HG03442 (cell line): ENCODE results near the gene RFX2.
"Not testable (repeated sequence)": the region's sequence is repeated elsewhere in the genome, so short reads cannot be mapped to it uniquely, and the experiment has no call there.

ENCODE experiments used
- ATAC-seq: cut with Tn5 transposase; IDR thresholded peaks from one replicate; pipeline ENCODE4 v1.9.1; 2021; ENCODE audit warnings: mild to moderate bottlenecking, moderate library complexity; ENCODE audit not compliant: unreplicated experiment

RFX2 gene

GRCh38 chr19:5993648-5994358 is 116.5 kb downstream of the RFX2 start:
- ATAC-seq: no peak

DNA sequence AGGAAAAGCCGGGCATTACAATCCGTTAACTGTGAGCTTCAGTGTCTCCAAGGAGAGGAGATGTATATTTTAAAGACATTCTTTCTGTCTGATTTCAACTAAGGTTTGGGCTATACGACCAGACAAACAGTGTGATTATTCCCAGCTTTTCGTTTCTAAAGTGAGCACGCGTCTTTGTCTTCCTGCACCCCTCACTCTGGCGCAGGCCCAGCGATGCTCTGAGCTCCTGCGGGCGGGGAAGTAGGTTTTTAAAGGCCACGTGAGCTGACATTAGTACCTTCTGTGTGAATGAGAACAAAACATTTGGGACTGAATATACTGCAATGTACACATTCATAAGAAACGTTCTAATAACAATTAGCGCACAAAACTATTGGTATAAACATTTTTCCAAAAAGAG is 117.1 kb downstream of the RFX2 start:
- no peak for ATAC-seq

DNA sequence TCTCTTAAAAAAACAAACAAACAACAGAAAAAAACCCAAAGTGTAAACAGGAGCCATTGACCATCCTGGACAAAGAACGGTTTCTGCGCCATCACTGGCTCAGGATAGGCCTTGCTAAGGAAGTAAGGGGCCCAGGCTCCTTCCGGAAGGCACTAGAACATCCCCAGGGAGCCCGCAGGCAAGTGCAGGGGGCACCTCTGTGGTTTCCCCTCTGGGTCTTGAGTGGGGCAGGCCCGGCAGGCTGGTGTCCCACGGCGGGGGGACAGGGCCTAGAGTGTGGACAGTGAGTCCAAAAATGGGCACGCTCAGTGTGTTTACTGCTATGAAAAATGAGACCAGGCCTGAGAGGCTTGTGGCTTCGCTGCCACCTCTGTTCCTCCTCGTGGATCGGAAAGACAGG is 117.5 kb downstream of the RFX2 start:
- no peak for ATAC-seq

DNA sequence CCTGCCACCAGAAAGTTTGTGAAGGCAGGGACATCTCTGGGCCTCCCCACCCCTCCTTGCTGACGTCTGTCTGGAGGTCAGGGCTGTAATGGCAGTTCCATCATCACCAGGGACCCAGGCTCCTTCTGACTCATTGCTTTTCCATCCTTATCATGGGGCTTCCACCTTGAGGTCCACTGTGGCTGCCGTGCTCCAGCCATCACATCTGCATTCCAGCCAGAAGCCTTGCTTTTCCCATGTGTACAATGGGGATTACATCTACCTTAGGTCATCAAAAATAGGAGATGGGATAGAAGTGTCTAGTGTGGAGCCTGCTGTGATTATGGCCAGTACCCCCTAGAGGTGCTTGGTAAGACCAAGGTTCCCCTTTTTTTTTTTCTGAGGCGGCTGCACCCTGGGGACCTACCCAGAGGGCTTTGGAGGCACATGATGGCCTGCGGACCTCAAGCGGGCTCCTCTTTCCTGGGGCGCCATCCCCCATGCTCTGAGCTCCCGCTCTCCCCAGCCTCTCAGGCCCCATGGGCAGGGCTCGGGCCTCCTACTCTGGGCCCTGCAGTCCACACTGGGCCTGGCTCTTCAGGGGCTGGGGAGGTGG is 119.0 kb downstream of the RFX2 start:
- ATAC-seq: no peak

DNA sequence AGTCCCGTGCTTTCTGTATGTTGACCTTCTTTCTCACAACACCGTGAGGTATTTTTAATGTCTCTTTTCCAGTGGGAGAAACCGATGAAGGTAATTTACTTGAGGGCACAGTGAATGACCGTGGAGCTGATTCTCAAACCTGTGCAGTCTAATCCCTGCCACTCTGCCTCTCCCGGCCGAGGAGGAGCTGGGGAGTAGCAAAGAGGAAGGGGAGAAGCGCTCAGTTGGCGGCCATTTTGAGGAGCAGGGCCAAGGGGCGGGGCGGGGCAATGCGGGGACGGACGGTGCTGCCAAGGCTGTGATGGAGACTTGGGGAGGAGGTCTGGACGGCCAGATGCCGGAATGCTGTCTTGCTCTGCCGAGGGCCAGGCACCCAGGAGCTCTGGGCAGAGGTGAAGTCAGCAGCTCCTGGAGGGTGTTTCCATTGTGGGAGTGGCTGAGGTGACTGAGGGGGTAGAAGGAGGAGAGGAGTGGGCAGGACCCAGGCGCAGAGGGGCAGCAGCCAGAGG is 120.0 kb downstream of the RFX2 start:
- ATAC-seq: no peak

- ATAC-seq: no peak
These were observed 120.8 kb downstream of the RFX2 start for GRCh38 chr19:5989388-5990074.

DNA sequence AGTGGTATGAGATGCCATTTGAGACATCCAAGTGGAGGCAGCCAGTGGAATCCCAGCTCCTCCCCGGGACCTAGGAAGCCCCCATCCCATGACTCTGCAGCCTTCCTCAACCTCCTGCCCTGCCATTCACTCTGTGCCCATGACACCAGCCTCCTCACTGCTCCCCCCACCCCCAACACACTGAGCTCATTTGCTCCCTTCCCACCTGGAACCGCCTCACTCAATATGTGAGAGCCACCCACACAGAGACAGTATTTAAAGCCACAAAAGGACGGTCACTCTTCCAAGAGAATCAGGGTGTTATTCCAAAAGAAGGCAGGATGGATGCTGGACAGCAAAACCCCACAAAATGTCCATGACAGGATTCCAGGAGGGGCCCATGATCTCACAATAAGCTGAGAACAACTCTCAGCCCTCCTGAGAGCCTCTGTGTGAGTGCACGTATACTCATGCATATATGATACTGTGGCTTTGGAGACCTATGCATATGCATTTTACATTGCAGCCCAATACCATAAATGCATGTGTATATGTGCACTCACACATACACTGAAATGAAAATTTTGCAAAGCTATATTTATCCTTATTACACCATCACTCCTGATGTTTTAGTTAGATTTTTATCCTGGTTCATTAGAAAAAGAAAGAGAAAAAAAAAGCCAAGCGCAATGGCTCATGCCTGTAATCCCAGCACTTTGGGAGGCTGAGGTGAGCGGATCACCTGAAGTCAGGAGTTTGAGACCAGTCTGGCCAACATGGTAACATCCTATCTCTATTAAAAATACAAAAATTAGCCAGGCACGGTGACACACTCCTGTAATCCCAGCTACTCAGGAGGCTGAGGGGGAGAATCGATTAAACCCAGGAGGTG is 121.5 kb downstream of the RFX2 start:
- no peak for ATAC-seq

GRCh38 chr19:5987077-5987818 is 123.1 kb downstream of the RFX2 start:
- ATAC-seq: no peak

- not testable (repeated sequence) for ATAC-seq
These were observed 124.5 kb downstream of the RFX2 start for GRCh38 chr19:5985837-5986236.

- no peak for ATAC-seq
These were observed 125.1 kb downstream of the RFX2 start for GRCh38 chr19:5985098-5985783.

DNA sequence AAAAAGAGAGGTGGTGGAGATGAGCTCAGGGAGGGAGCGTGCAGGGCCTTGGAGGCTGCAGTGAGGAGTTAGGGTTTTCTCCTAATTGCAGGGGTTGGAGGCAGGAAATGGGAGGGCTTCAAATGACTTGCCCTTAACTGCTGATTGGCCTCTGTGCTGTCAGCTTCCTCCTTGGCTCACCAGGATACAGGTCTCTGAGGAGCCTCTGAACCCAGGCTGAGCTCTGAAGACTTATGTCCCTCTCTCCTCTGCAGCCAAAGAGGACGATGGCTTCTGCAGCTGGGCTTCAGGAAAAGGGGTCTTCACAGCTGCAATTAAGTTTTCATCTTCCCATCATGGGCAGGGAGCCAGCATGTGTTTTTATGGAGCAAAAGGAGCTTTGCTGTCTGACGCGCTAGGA is 125.7 kb downstream of the RFX2 start:
- ATAC-seq: no peak

DNA sequence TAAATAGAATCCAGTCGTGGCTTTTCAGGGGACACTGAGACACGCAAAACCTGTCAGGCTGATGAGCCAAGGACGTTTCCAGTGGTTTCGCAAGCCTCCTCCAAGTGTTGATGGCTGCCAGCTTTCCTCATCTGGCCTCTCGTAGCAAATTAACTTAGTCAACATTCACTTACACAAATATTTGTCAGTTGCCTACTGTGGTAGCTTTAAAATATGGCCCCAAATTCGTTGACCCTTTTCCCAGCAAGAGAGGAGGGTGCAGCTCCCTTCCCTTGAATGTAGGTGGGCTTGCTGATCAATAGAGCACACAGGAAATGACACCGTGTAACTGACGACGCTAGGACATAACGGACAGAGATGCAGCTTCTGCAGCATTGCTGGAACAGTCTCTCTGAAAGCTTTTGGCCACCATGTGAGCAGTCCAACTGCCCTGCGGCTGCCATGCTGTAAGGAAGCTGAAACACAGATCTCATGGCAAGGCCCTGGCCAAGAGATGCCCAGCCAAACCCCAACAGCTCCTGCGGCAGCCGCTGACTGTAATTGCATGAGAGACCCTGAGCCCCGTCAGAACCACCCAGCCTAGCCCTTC is 126.8 kb downstream of the RFX2 start:
- ATAC-seq: no peak

GRCh38 chr19:5978606-5979552 is 131.4 kb downstream of the RFX2 start:
- ATAC-seq: no peak

- ATAC-seq: peak; percentile 90
These were observed 132.3 kb downstream of the RFX2 start, which contains the start of gene RANBP3 for GRCh38 chr19:5977785-5978605. Gene RANBP3 (minus strand): TSS chr19:5978140. CDS start chr19:5978082, 58 bp downstream.

GRCh38 chr19:5977222-5977784 is 133.0 kb downstream of the RFX2 start:
- ATAC-seq: no peak

- ATAC-seq: no peak
These were observed 133.5 kb downstream of the RFX2 start for GRCh38 chr19:5976768-5977167.

- ATAC-seq: no peak
These were observed 134.9 kb downstream of the RFX2 start for GRCh38 chr19:5975388-5975728.
